ENCODE data around the gene TNNT2. TPM values are rescaled to one million over a fixed set of nuclear protein-coding genes. Genes with fewer than 3 reads are reported as not detected.

TNNT2 gene
- total RNA-seq, 1 donor from 2014 or later = 3.0 TPM

GRCh38 chr1:201335901-201336300 is 41.6 kb downstream of the TNNT2 start:
- TF ChIP-seq, protein P1, sequence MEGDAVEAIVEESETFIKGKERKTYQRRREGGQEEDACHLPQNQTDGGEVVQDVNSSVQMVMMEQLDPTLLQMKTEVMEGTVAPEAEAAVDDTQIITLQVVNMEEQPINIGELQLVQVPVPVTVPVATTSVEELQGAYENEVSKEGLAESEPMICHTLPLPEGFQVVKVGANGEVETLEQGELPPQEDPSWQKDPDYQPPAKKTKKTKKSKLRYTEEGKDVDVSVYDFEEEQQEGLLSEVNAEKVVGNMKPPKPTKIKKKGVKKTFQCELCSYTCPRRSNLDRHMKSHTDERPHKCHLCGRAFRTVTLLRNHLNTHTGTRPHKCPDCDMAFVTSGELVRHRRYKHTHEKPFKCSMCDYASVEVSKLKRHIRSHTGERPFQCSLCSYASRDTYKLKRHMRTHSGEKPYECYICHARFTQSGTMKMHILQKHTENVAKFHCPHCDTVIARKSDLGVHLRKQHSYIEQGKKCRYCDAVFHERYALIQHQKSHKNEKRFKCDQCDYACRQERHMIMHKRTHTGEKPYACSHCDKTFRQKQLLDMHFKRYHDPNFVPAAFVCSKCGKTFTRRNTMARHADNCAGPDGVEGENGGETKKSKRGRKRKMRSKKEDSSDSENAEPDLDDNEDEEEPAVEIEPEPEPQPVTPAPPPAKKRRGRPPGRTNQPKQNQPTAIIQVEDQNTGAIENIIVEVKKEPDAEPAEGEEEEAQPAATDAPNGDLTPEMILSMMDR (IDR thresholded peaks at IDR 0.05) = no peak
- Mint-ChIP-seq H3K4me1 (ENCODE audit: unreplicated experiment) (no peaks in the 10 kb centered on the region), H3K9me3 (ENCODE audit: unreplicated experiment) (peaks cover under 1% of the 10 kb centered on the region), H3K27me3 (ENCODE audit: unreplicated experiment) (peaks cover 38% of the 10 kb centered on the region), H3K27ac (ENCODE audit: unreplicated experiment) (no peak overlapping the region), H3K36me3 (ENCODE audit: unreplicated experiment) (no peaks in the 10 kb centered on the region), H3K4me3 (ENCODE audit: unreplicated experiment) (no peak overlapping the region)
- DNase-seq (ENCODE audit: extremely low spot score, unreplicated experiment) = no peak

- H3K27me3 Mint-ChIP-seq (ENCODE audit: unreplicated experiment) = peaks cover 34% of the 10 kb centered on the region
- H3K4me1 Mint-ChIP-seq (ENCODE audit: unreplicated experiment) = no peaks in the 10 kb centered on the region
Observed at GRCh38 chr1:201335174-201335870, 42.2 kb downstream of the TNNT2 start.

GRCh38 chr1:201334325-201335173 is 42.9 kb downstream of the TNNT2 start:
- no peaks in the 10 kb centered on the region for H3K36me3 Mint-ChIP-seq (ENCODE audit: unreplicated experiment)
- no peak overlapping the region for H3K4me3 Mint-ChIP-seq (ENCODE audit: unreplicated experiment)
- peaks cover 4% of the 10 kb centered on the region for H3K4me1 Mint-ChIP-seq (ENCODE audit: unreplicated experiment)
- no peaks in the 10 kb centered on the region for H3K9me3 Mint-ChIP-seq (ENCODE audit: unreplicated experiment)
- no peak for DNase-seq (ENCODE audit: extremely low spot score, unreplicated experiment)
- H3K27ac Mint-ChIP-seq (ENCODE audit: unreplicated experiment) = no peak overlapping the region
- TF ChIP-seq, protein P1 (IDR thresholded peaks at IDR 0.05) = no peak
- H3K27me3 Mint-ChIP-seq (ENCODE audit: unreplicated experiment) = peaks cover 28% of the 10 kb centered on the region

More at GRCh38 chr1:201335174-201335870, 42.2 kb downstream of the TNNT2 start:
- TF ChIP-seq, protein P1 (IDR thresholded peaks at IDR 0.05) = no peak
- Mint-ChIP-seq H3K36me3 (ENCODE audit: unreplicated experiment) (no peaks in the 10 kb centered on the region), H3K27ac (ENCODE audit: unreplicated experiment) (no peak overlapping the region), H3K4me3 (ENCODE audit: unreplicated experiment) (no peak overlapping the region), H3K9me3 (ENCODE audit: unreplicated experiment) (no peaks in the 10 kb centered on the region)
- DNase-seq (ENCODE audit: extremely low spot score, unreplicated experiment) = no peak

- Mint-ChIP-seq H3K36me3 (ENCODE audit: unreplicated experiment) (no peaks in the 10 kb centered on the region), H3K27ac (ENCODE audit: unreplicated experiment) (no peak overlapping the region), H3K4me3 (ENCODE audit: unreplicated experiment) (no peak overlapping the region), H3K27me3 (ENCODE audit: unreplicated experiment) (peaks cover 32% of the 10 kb centered on the region), H3K4me1 (ENCODE audit: unreplicated experiment) (peaks cover 7% of the 10 kb centered on the region), H3K9me3 (ENCODE audit: unreplicated experiment) (no peaks in the 10 kb centered on the region)
- DNase-seq (ENCODE audit: extremely low spot score, unreplicated experiment) = no peak
- TF ChIP-seq, protein P1 (IDR thresholded peaks at IDR 0.05) = no peak
Observed at GRCh38 chr1:201332616-201333335, 44.7 kb downstream of the TNNT2 start.

Measured in osteocyte (in vitro differentiated cells).